ENCODE data around the gene LTBP1. TPM values are rescaled to one million over a fixed set of nuclear protein-coding genes. Genes with fewer than 3 reads are reported as not detected.

Gene LTBP1
- total RNA-seq, 1 experiment from 2014 or later = 28.5 TPM

DNA sequence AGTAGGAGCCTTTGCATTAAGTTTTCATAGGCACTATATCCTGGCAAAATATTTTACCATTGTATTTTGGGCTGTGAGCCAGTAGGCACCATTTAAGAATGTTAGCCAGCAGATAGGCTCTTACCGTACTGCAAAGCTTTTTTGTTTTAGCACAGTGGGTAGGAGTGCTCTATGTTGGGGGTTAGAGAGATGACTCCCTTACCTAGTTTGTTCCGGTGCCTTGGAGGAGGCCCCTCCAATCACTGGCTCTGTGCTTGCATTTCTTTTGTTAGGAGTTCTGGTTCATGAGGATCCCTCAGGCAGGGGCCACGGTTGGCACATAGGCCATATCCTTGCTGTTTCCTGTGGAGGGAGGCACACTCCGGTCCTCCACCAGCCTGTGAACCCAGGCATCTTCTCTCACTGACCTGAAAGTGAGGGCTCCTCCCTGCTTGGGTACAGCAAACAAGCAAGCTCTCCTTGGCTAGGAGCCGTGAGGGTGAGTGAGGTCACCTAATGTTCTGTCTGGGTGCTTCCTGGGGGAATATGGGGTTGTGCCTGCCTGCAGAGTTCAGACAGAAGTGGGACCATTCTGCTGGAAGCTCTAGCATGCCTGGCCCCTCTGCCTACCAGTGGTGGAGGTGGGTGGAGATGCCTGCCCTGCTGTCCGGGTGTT is 29.8 kb downstream of the LTBP1 start:
- Histone ChIP-seq H3K14ac (ENCODE audit: insufficient read depth, low read length) (no peak overlapping the region), H3T11ph (ENCODE audit: low read length) (no peak overlapping the region), H2BK20ac (ENCODE audit: low read depth, low read length, poor library complexity, severe bottlenecking) (no peak overlapping the region), H3K56ac (ENCODE audit: insufficient read length, low read depth, low read length) (no peak overlapping the region), H3K23me2 (ENCODE audit: insufficient read length, low read depth, low read length, poor library complexity, severe bottlenecking) (no peaks in the 10 kb centered on the region), H3K27me3 (ENCODE audit: insufficient read depth, low read length) (no peaks in the 10 kb centered on the region), H2BK12ac (ENCODE audit: insufficient read length, low read depth, low read length) (no peak overlapping the region), H4K91ac (ENCODE audit: insufficient read length, low read depth, low read length) (no peak overlapping the region), H3K9ac (ENCODE audit: extremely low read depth, insufficient read length, low read length) (no peak overlapping the region), H3K18ac (ENCODE audit: insufficient read length, low read depth, low read length) (no peak overlapping the region), H3K27ac (ENCODE audit: insufficient read length, low read depth, low read length) (no peak overlapping the region), H2AFZ (ENCODE audit: low read length) (no peak overlapping the region), H3K23ac (ENCODE audit: insufficient read length, low read depth, low read length) (no peak overlapping the region), H2AK5ac (ENCODE audit: insufficient read length, low read length) (no peak overlapping the region), H3K4me2 (ENCODE audit: insufficient read depth, insufficient read length, low read length) (no peak overlapping the region), H3K4me1 (ENCODE audit: insufficient read depth, low read length) (no peaks in the 10 kb centered on the region), H2BK15ac (ENCODE audit: low read depth, low read length) (no peak overlapping the region), H2BK120ac (ENCODE audit: low read depth, low read length, poor library complexity, severe bottlenecking) (no peak overlapping the region), H4K5ac (ENCODE audit: insufficient read length, low read depth, low read length) (no peak overlapping the region), H4K8ac (replicated peaks; ENCODE audit: insufficient read length, low read depth, low read length) (no peak overlapping the region), H3K4ac (ENCODE audit: low read depth, low read length) (no peak overlapping the region), H3K79me1 (ENCODE audit: insufficient read depth, low read depth, low read length, poor library complexity, severe bottlenecking) (no peaks in the 10 kb centered on the region), H3K9me3 (ENCODE audit: control insufficient read depth, low read depth, low read length) (no peaks in the 10 kb centered on the region), H2BK5ac (ENCODE audit: insufficient read length, low read length) (no peak overlapping the region), H3K79me2 (ENCODE audit: insufficient read depth, low read length) (no peaks in the 10 kb centered on the region), H4K20me1 (ENCODE audit: control insufficient read depth, insufficient read depth, insufficient read length) (no peaks in the 10 kb centered on the region)
- WGBS (ENCODE audit: extremely low coverage, insufficient read length, low lambda C conversion rate) = no CpG with 5 or more reads among the region's 6 CpGs
- no peak for DNase-seq
- H3K27me3 Mint-ChIP-seq (ENCODE audit: low read depth) = no peaks in the 10 kb centered on the region
- TF ChIP-seq, protein P1, sequence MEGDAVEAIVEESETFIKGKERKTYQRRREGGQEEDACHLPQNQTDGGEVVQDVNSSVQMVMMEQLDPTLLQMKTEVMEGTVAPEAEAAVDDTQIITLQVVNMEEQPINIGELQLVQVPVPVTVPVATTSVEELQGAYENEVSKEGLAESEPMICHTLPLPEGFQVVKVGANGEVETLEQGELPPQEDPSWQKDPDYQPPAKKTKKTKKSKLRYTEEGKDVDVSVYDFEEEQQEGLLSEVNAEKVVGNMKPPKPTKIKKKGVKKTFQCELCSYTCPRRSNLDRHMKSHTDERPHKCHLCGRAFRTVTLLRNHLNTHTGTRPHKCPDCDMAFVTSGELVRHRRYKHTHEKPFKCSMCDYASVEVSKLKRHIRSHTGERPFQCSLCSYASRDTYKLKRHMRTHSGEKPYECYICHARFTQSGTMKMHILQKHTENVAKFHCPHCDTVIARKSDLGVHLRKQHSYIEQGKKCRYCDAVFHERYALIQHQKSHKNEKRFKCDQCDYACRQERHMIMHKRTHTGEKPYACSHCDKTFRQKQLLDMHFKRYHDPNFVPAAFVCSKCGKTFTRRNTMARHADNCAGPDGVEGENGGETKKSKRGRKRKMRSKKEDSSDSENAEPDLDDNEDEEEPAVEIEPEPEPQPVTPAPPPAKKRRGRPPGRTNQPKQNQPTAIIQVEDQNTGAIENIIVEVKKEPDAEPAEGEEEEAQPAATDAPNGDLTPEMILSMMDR (conservative IDR thresholded peaks at IDR 0.05) = no peak
- H3K27ac Mint-ChIP-seq = no peak overlapping the region; a peak in 1 of 7 replicates
- H3K4me1 Mint-ChIP-seq = peaks cover 7 to 10% of the 10 kb centered on the region in 2 experiments
- no peak overlapping the region for H3K4me3 Mint-ChIP-seq
- H3K36me3 Mint-ChIP-seq (ENCODE audit: insufficient read depth in 1 of 3, low read depth in 3 of 3) = peaks cover 0 to 21% (median 10%) of the 10 kb centered on the region in 3 experiments; a peak in 5 of 7 replicates
- peaks cover 13 to 19% of the 10 kb centered on the region in 2 experiments; a peak in 4 of 5 replicates for H3K9me3 Mint-ChIP-seq
